ENCODE measurements around the gene TMEM132C.

The TMEM132C gene

DNA sequence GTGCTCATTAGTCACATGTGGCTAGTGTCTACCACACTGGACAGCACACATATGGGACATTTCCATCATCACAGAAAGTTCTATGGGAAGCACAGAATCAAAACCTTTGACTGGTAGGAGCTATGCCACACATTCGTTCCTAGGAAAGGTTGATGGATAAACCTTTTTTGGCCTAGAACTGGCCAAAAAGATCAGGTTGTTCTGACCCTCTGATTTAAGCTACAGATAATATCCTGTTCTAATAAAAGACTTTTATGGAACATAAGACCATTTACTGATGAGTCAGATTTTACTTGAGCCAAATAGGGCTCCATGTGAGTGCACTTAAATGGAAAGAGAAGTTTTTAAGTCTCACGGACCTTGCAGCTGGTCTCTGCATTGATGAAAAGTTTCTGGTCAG lies 413.6 kb downstream of the TMEM132C start:
- DNase-seq: no peak

DNA sequence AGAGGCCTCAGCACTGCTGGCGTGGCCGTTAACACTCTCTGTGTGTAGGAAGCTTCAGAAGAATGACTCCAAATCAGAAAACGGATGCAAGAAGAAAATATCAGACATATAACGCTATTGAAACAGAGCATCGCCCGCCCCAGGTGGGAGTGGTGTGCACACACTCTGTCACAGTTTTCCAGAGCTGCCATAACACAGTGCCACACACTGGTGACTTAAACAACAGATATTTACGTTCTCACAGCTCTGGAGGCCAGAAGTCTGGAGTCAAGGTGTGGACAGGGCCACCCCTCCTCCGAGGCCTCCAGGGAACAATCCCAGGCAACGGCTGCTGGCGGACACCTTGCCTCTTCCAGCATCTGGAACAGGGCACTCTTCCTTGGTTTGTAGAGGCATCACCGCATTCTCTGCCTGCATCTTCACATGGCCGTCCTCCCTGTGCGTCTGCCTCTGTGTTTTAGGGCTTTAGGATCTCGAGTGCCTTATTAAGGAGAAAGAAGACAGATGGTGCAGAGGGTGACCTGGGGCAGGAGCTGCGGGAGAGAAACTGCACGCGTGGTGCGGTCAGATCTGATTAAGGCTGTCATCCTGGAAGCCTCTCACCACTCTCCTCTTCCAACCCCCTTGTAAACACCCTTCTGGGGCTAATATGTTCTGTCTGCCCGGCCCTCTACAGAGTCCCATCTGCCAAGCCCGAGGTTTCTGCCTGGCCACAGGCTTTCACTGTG lies 415.7 kb downstream of the TMEM132C start:
- no peak for DNase-seq

DNA sequence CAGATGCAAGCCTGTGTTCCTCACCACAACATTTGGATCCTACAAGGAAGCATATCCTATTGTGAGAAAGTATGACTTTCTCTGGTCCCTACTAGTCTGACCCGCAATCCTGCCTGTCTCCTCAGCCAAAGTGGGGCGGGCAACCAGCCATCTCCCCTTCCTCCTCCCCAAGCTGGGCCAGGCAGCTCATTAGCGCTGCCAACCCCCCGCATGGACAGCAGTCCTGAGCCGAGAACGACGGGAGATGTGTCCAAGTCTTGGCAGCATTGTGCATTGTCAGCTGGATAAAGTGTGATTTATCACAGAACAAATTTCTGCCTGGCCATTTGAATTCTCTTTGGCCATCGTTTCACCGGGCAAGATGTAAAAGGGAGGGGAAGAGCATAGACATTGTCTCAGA lies 417.4 kb downstream of the TMEM132C start:
- DNase-seq: no peak

DNA sequence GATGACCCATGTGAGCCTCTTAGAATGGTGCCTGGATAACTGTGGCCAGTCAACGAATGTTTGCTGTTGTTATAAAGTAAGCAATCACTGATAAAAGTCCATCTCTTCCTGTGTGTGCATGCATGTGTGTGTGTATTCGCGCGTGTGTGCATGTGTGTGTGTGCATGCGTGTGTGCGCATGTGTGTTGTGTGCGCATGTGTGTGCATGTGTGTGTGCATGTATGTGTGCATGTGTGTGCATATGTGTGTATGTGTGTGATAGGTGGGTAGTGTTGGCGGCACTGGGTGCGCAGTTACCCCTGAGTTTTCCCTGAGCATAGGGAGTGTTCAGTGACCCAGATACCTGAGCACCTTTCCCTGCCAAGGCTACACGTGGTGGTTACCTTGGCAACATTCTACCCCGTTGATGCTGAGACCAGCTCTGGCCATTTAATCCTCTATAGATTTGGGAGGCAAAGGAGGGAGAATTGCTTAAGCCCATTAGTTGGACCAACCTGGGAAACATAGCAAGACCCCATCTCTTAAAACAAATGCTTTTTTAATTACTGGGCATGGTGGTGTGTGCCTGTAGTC lies 419.0 kb downstream of the TMEM132C start:
- no peak for DNase-seq

DNA sequence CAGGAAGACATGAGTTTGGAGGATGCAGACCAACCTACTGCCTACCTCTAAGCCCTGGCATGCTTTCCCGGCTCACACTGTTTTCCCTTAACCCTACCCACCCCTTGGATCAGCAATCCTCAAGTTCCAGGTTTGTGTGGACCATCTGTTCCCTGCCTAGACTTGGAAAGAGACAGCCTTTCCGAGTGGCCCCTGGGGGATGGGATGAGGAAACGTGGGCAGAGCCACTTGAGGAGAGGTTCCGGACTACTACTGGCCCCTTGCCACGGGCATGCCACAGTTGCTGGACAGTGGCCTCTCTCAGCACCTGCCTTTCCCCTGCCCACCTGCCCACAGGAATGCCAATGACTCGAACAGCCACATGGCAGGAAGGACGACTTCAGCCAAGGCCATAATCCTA lies 420.9 kb downstream of the TMEM132C start:
- no peak for DNase-seq

DNA sequence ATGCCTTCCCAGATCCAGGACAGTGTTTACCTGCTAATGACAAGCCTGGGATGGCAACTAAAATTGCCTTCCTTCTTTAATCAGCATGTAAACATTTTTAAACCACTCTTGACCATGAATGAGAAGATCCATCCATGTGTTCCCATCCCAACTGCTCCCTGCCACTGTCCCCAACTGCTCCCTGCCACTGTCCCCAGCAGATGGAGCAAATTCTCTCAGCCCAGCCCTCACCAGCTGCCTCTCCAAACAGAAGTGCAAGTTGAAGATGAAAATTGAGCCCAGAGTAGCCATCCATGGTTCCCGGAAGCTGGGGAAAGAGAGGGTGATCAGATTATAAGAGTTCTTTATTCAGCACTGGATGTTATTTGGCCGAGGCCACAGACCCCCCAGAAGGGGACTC lies 423.7 kb downstream of the TMEM132C start:
- DNase-seq: no peak

DNA sequence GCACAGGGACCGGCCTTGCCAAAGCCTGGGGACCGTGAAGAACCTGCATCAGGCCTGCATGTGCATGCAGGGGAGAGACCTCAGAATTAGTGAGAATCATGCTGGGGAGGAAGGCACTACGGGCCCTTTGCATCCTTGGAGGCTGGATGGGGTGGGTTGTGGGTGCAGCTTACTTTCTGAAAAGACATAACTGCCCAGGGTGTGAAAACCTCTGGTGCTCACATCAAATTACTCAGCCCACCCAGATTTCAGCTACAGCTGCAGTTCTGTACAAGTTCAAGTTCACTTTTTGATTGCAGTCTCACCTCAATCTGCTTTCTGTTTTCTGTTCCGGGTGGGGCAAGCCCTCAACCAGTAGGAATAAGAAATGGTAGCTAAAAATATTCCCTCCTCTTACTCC lies 426.1 kb downstream of the TMEM132C start:
- DNase-seq: no peak

DNA sequence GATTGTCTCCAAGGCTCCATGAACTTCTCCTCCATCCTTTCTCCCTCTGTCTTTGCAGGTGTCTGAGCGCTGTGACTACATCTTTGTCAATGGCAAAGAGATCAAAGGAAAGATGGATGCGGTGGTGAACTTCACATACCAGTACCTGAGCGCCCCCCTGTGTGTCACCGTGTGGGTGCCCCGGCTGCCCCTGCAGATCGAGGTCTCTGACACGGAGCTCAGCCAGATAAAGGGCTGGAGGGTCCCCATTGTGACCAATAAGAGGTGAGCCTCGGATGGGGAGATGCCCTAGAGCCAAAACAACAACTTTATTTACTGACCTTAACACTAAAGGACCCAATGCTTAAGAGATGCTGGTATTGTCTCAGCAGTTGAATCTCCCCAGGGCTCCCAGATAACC lies 426.8 kb downstream of the TMEM132C start:
- no peak for DNase-seq

DNA sequence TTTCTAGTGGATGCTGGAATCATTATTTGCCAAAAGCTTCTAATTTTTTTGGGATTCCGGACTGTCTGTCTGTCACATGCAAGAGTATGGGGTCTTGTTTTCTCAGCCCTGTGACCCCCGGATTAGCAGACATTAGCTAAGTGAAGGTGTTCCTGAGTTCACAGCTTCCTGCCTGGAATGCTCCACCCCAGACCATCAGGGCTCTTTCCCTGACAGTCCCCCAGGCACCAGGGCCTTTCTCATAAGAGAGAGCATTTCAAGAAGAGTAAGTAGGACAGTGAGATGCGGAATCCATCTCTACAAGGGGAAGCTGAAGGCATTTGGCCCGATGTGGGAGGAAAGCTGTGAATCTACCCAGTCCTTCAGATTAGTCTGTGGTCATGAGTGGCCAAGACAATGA lies 427.5 kb downstream of the TMEM132C start:
- DNase-seq: no peak

DNA sequence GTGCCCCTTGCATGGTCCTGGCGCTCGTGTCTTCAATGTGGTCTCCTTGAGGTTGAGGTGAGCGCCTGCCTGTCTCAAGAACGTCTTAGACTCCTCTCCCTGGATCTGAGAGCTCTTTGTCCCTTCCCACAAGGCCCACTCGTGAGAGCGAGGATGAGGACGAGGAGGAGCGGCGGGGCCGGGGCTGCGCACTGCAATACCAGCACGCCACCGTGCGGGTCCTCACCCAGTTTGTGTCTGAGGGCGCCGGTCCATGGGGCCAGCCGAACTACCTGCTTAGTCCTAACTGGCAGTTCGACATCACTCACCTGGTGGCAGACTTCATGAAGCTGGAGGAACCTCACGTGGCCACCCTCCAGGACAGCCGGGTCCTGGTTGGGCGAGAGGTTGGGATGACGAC lies 428.7 kb downstream of the TMEM132C start:
- DNase-seq: no peak

DNA sequence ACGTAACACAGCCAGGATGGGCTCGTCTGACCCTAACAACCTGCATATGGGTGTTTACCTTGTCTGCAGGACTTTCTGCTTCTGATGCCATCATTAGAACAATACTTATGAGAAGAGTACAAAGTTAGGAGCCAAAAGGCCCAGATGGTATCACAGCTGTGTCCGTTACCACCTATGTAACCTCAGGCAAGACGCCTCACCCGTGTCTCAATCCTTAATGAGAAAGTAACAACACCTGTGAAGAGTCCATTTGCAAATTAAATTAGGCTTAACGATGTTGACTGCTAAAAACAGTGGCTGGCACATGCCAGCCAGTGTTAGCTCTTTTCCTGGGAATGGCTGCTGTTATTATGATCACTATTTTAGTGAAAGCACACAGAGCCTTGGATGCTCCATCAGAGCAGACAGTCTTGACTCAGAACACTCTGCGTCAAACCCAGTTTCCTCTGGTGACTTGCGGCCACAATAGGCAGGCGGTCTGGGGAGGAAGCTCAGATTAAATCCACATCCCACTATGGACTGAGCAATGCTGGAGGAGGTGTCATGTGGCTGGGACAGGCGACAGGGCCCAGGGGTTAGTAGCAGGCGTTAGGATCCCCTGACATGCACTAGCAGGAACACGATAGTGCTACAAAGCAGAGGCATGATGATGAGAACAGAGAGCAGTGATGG lies 431.5 kb downstream of the TMEM132C start:
- DNase-seq: peak; percentile 26

DNA sequence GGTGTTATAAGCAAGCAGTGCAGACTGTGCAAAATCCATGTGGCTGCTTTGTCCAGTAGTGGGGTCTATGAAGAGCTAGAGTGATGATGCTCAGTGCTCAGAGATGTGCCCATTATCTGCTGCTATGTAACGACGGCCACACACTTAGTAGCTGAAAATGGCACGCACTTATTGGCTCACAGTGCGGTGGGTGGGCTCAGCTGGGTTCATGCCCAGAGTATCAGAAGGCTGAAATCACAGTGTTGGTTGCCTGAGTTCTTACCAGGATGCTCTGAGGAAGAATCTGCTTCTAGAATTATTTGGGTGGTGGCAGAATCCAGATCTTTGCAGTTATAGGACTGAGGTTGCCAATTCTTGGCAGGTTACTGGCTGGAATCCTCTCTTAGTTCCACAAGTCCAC lies 432.1 kb downstream of the TMEM132C start:
- no peak for DNase-seq

DNA sequence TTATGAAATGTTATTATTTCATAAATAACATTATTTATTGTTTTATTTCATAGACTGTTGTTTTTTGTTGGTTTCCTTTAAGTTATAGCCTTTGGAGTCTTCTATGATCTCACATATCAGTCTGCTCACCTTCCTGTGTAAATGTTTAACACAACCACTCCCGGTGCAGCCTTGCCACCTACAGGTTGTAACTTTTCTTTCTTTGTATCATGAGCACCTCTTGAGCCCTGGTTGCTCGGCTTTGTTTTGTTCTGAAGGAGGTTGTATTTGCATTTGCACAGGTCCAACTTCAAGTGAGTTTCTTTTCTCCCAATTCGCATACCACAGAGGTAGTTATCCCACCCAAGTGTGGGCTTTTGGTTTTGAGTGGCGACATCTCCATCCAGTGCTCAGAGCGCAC lies 435.4 kb downstream of the TMEM132C start:
- no peak for DNase-seq

DNA sequence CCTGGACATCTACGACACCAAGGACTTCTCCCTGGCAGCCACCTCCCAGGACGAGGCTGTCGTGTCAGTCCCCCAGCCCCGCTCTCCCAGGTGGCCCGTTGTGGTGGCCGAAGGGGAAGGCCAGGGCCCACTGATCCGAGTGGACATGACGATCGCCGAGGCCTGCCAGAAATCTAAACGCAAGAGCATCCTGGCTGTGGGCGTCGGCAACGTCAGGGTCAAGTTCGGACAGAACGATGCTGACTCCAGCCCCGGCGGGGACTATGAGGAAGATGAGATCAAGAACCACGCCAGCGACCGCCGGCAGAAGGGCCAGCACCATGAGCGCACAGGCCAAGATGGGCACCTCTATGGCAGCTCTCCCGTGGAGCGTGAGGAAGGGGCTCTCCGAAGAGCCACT lies 438.2 kb downstream of the TMEM132C start:
- DNase-seq: no peak

DNA sequence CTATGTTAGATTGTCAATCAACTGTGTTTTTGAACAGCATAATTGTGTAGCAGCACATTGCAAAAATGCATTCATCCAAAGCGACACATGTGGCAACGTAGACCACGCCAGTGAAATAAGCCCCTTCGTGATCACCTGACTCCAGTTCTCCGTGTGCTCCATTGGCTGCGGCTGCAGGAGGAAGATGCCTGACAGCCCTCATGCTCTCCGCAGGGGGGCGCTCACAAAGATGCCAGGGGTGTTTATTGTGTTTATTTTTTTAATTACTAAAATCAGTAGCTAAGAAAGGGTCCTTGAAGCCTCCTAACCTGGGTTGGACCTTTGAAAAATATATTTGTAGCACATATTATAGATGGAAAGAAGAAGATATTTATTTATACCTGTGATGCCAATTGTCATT lies 440.5 kb downstream of the TMEM132C start:
- no peak for DNase-seq

DNA sequence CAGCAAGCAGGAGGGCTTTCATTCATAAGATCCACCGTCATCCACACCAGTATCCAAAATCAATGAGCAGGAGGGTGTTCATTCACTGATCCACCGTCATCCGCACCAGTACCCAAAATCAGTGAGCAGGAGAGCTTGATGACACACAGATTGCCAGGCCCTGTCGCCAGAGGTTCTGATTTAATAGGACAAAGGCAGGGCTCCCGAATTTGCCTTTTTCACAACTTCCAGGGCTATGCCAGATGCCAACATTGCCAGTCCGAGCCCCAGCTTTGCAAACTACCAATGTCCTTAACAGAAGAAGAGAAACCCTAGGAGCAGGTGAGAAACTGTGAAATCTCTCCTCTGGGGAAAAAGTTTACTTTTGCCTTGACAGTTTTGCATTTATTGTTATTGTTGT lies 441.8 kb downstream of the TMEM132C start:
- no peak for DNase-seq

DNA sequence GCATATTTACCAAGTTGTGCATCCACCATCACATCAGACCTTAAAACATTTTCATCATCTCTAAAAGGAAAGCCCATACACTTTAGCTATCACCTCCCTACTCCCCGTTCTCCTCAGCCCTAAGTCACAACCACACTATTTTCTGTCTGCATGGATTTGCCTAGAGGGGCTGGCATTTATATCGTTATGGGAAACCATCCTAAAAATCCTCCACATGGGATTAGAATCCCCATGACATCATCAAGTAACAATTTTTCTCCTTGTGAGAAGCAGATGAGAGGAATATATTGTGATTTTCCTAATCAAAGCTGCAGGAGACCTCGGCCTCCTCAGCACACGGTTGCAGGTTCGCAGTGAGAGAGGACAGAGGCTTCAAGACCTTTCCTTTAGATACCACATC lies 442.7 kb downstream of the TMEM132C start:
- DNase-seq: no peak

DNA sequence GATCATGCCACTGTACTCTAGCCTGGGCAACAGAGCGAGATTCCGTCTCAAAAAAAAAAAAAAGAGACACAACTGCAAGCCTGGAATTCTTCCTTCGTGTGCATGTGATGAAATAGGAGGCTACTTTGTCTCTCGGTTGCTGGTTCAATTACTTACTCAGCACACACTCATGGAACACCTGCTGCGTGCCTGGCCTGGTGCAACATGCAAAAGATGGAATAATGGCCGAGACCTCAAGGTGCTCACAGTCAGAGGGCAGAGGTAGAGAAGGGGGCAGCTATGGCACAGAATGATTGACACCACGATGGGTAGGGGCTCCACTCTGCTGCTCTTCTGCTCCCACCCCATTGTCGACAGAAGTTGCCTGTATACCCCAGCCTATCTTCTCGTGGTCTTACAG lies 444.5 kb downstream of the TMEM132C start:
- DNase-seq: no peak

DNA sequence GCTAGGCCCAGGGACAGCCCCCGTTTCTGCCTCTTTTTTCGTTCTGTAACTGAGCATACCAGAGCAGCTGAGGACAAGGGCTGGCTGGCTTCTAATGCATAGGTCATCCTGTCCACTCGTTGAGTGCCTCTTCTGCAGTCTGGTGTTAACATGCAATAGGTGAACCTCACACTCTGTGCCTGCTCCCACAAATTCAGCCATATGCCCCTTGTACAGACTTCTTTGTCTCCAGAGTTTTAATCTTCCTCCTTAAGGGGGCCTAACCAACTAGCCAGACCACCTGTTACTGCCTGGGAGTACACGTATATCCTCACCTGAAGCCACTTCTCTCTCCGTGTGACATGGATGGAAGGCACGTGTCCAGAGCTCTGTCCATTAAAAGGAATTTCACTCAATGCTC lies 445.7 kb downstream of the TMEM132C start:
- no peak for DNase-seq

DNA sequence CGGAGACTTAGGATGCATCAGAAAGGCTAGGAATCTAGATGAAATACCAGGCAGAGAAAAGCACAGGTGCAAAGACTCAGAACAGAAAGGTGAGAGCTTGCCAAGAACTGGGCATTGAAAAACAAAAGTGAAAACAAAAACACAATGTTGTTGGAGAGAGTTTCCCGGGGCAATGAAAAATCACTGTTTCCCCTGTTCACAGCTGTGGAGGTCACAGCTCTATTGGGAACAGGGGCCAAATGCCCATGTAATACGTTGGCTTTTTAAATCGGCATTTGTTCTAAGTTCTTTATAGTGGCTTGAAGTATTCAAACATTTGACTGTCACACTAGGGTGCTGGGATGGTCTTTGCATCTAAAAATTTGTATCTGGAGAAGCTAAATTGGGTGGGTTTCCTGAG lies 448.5 kb downstream of the TMEM132C start:
- no peak for DNase-seq

DNA sequence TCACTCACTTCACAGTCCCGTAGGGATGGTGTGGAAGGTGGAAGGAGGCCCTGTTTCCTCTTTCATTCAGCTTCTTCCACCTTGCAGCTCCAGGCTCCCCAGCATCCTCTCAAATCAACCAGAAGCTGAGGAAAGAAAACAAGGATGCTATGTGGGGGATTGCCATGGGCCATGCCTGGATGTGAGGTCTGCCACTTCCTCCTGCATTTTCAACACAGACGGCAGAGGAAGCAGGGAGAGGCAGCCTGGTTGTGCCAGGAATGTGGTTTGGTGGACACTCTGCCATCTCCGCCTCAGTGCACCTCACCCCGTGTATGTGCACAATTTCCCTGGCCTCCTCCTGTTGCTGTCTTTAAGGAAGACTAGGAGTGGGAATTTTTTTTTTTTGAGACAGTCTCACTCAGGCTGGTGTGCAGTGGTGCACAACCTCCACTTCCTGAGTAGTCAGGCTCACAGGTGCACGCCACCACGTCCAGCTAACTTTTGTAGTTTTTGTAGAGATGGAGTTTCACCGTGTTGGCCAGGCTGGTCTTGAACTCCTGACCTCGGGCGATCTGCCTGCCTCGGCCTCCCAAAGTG lies 457.6 kb downstream of the TMEM132C start:
- DNase-seq: no peak

DNA sequence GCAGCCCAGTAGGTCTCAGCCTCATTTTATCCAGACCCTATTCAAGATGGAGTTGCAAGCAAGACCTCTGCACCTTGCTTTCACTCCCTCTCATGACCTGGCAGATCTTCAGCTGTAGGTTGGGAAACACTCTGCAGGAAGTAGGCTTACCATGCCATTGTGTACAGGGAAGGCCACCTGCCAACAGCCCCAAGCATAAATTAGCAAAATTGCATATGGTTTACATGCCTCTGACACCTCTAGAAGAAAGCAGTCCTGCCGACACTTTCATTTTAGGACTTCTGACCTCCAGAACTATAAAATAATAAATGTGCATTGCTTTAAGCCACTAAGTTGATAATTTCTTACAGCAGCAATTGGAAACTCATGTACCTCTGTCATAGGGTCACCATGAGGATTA lies 459.9 kb downstream of the TMEM132C start:
- no peak for DNase-seq

DNA sequence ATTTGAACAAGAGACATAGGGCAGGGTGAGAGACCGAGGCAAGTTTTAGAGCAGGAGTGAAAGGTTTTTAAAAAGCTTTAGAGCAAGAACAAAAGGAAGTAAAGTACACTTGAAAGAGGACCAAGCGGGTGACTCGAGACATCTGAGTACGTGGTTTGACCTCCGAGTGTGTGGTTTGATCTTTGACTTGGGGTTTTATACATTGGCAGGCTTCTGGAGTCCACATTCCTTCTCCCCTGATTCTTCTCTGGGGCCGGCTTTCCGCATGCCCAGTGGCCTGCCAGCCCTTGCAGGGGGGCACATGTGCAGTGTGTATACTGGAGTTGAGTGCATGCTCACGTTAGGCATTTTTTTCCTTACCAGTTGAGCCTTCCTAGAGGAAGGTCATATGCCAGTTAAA lies 460.5 kb downstream of the TMEM132C start:
- DNase-seq: no peak

DNA sequence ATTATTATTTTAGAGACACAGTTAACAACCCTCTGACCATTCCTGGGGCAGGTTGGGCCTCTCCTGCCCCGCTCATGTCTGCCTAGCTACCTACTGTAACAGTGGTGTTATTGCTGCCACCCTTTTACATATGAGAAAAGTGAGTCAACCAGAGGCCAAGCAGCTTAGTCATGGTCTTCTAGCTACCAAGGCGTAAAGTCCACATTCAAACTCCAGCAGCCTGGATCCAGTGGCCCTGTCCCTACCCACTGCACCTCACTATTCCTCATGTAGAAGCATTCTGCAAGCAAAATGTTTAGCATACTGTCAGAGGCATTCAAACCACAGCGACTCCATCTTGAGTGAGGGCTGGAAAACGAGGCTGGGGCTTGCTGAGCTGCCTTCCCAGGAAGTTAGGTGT lies 461.0 kb downstream of the TMEM132C start:
- no peak for DNase-seq

All from NCI-H526 treated with DMSO at 0.1 percent for 48 hours (cell line).